ENCODE data around the gene EFNA1. TPM values are rescaled to one million over a fixed set of nuclear protein-coding genes. Genes with fewer than 3 reads are reported as not detected.
A peak's percentile ranks its signal among the peaks of the same experiment; 100 is the strongest.

Gene EFNA1
- total RNA-seq, 1 donor from 2014 or later, result 0.34 TPM

GRCh38 chr1:155084722-155085503 lies 42.8 kb upstream of the EFNA1 start:
- H3K9me3 Mint-ChIP-seq, result no peaks in the 10 kb centered on the region
- H3K4me1 Mint-ChIP-seq, result peaks cover 32% of the 10 kb centered on the region
- H3K9me3 ChIP-seq (ENCODE audit: low read depth), result no peaks in the 10 kb centered on the region
- peak overlapping the region; percentile 78 for H3K4me3 ChIP-seq
- H3K9ac ChIP-seq, result no peak overlapping the region
- H2AFZ ChIP-seq (replicated peaks), result peak overlapping the region; percentile 93
- no peaks in the 10 kb centered on the region for H3K79me2 ChIP-seq (ENCODE audit: low read depth)
- H4K20me1 ChIP-seq (ENCODE audit: low read depth), result peaks cover 27% of the 10 kb centered on the region
- H3F3A ChIP-seq (ENCODE audit: low read depth), result peaks cover 38% of the 10 kb centered on the region
- H3K27ac ChIP-seq, result no peak overlapping the region
- H3K4me2 ChIP-seq, result peak overlapping the region; percentile 74
- peaks cover 15% of the 10 kb centered on the region for H3K4me1 ChIP-seq
- no peaks in the 10 kb centered on the region for H3K36me3 ChIP-seq
- peaks cover 43% of the 10 kb centered on the region for H3K27me3 Mint-ChIP-seq (ENCODE audit: insufficient read depth, low read depth)
- H3K36me3 Mint-ChIP-seq, result no peaks in the 10 kb centered on the region
- H3K27me3 ChIP-seq, result peaks cover 51% of the 10 kb centered on the region
- H3K27ac Mint-ChIP-seq, result peak overlapping the region; percentile 14
- H3K4me3 Mint-ChIP-seq, result peak overlapping the region; percentile 96
- TF ChIP-seq EZH2phosphoT487 (IDR thresholded peaks at IDR 0.05) (peak; percentile 27), CTCF (IDR thresholded peaks at IDR 0.05) (peak; percentile 96), EZH2 (IDR thresholded peaks at IDR 0.05) (peak; percentile 28)
- peak; percentile 97 for DNase-seq (ENCODE audit: low spot score)

GRCh38 chr1:155085504-155086127 lies 42.1 kb upstream of the EFNA1 start:
- DNase-seq (ENCODE audit: low spot score), result peak; percentile 56
- H3K79me2 ChIP-seq (ENCODE audit: low read depth), result no peaks in the 10 kb centered on the region
- peaks cover 32% of the 10 kb centered on the region for H3F3A ChIP-seq (ENCODE audit: low read depth)
- H4K20me1 ChIP-seq (ENCODE audit: low read depth), result peaks cover 27% of the 10 kb centered on the region
- H3K27me3 ChIP-seq, result peaks cover 44% of the 10 kb centered on the region
- H3K4me1 ChIP-seq, result peaks cover 15% of the 10 kb centered on the region
- H3K27ac Mint-ChIP-seq, result no peak overlapping the region
- peak overlapping the region; percentile 93 for H2AFZ ChIP-seq (replicated peaks)
- H3K36me3 Mint-ChIP-seq, result no peaks in the 10 kb centered on the region
- H3K36me3 ChIP-seq, result no peaks in the 10 kb centered on the region
- H3K4me2 ChIP-seq, result peak overlapping the region; percentile 74
- no peaks in the 10 kb centered on the region for H3K9me3 Mint-ChIP-seq
- TF ChIP-seq EZH2phosphoT487 (IDR thresholded peaks at IDR 0.05), result no peak
- TF ChIP-seq EZH2 (IDR thresholded peaks at IDR 0.05), result no peak
- TF ChIP-seq CTCF (IDR thresholded peaks at IDR 0.05), result no peak
- peak overlapping the region; percentile 96 for H3K4me3 Mint-ChIP-seq
- peaks cover 42% of the 10 kb centered on the region for H3K27me3 Mint-ChIP-seq (ENCODE audit: insufficient read depth, low read depth)
- no peak overlapping the region for H3K27ac ChIP-seq
- no peak overlapping the region for H3K9ac ChIP-seq
- H3K4me3 ChIP-seq, result peak overlapping the region; percentile 78
- peaks cover 32% of the 10 kb centered on the region for H3K4me1 Mint-ChIP-seq
- H3K9me3 ChIP-seq (ENCODE audit: low read depth), result no peaks in the 10 kb centered on the region

GRCh38 chr1:155086128-155086741 lies 41.4 kb upstream of the EFNA1 start:
- peaks cover 38% of the 10 kb centered on the region for H3K27me3 Mint-ChIP-seq (ENCODE audit: insufficient read depth, low read depth)
- no peak overlapping the region for H3K27ac ChIP-seq
- H3K27me3 ChIP-seq, result peaks cover 38% of the 10 kb centered on the region
- peaks cover 32% of the 10 kb centered on the region for H3K4me1 Mint-ChIP-seq
- H3F3A ChIP-seq (ENCODE audit: low read depth), result peaks cover 26% of the 10 kb centered on the region
- H3K36me3 ChIP-seq, result no peaks in the 10 kb centered on the region
- peak overlapping the region; percentile 78 for H3K4me3 ChIP-seq
- peak; percentile 76 for DNase-seq (ENCODE audit: low spot score)
- H3K27ac Mint-ChIP-seq, result no peak overlapping the region
- peaks cover 15% of the 10 kb centered on the region for H3K4me1 ChIP-seq
- peak overlapping the region; percentile 74 for H3K4me2 ChIP-seq
- H3K4me3 Mint-ChIP-seq, result peak overlapping the region; percentile 75
- H3K9me3 ChIP-seq (ENCODE audit: low read depth), result no peaks in the 10 kb centered on the region
- H3K9me3 Mint-ChIP-seq, result no peaks in the 10 kb centered on the region
- H3K36me3 Mint-ChIP-seq, result no peaks in the 10 kb centered on the region
- H2AFZ ChIP-seq (replicated peaks), result no peak overlapping the region
- H4K20me1 ChIP-seq (ENCODE audit: low read depth), result peaks cover 27% of the 10 kb centered on the region
- H3K79me2 ChIP-seq (ENCODE audit: low read depth), result no peaks in the 10 kb centered on the region
- H3K9ac ChIP-seq, result no peak overlapping the region
- no peak for TF ChIP-seq EZH2 (IDR thresholded peaks at IDR 0.05)
- TF ChIP-seq CTCF (IDR thresholded peaks at IDR 0.05), result peak; percentile 98
- TF ChIP-seq EZH2phosphoT487 (IDR thresholded peaks at IDR 0.05), result no peak

Data from neural progenitor cell (in vitro differentiated cells).